OCI-LY1 (cell line): ENCODE measurements around the gene LRRC45.
A peak's percentile ranks its signal among the peaks of the same experiment; 100 is the strongest.

ENCODE experiments used
- H2AFZ ChIP-seq: fragments of 200-600 bp; sonication (generic), shearing (Covaris generic); 2 replicates; pipeline ENCODE4 v1.6.0; 2014; ENCODE audit warnings: antibody characterized with exemption, mild to moderate bottlenecking, low read length
- H3F3A ChIP-seq: fragments of 200-600 bp; sonication (generic), shearing (Covaris generic); 2 replicates; pipeline ENCODE4 v1.6.0; 2014; ENCODE audit warnings: mild to moderate bottlenecking, antibody characterized with exemption, low read length, moderate library complexity; ENCODE audit not compliant: insufficient read depth
- H3K27ac ChIP-seq: fragments of 200-600 bp; sonication (generic); 2 replicates; pipeline ENCODE4 v1.5.1; 2014; ENCODE audit warnings: low read length, mixed run types, mild to moderate bottlenecking, low read depth; ENCODE audit not compliant: poor library complexity, severe bottlenecking
- H3K27me3 ChIP-seq: fragments of 200-600 bp; sonication (generic); 2 replicates; pipeline ENCODE4 v1.6.0; 2014; ENCODE audit warnings: antibody characterized with exemption, mild to moderate bottlenecking, low read length, moderate library complexity; ENCODE audit not compliant: insufficient read depth
- H3K36me3 ChIP-seq: fragments of 200-600 bp; sonication (generic); 2 replicates; pipeline ENCODE4 v1.6.1; 2014; ENCODE audit warnings: mild to moderate bottlenecking, antibody characterized with exemption, low read length, moderate library complexity, mixed read lengths; ENCODE audit not compliant: insufficient read depth
- H3K4me1 ChIP-seq: fragments of 200-600 bp; sonication (generic); 2 replicates; pipeline ENCODE4 v1.5.1; 2014; ENCODE audit warnings: mild to moderate bottlenecking, low read length, moderate library complexity; ENCODE audit not compliant: insufficient read depth, severe bottlenecking
- H3K4me2 ChIP-seq: fragments of 200-600 bp; sonication (generic), shearing (Covaris generic); 2 replicates; pipeline ENCODE4 v1.6.1; 2014; ENCODE audit warnings: low read length
- H3K4me3 ChIP-seq: fragments of 200-600 bp; sonication (generic); 2 replicates; pipeline ENCODE4 v1.5.1; 2014; ENCODE audit warnings: low read length, low read depth, mild to moderate bottlenecking, mixed read lengths; ENCODE audit not compliant: poor library complexity, severe bottlenecking
- H3K79me2 ChIP-seq: fragments of 200-600 bp; shearing (Covaris generic); 2 replicates; pipeline ENCODE4 v1.6.1; 2016; ENCODE audit warnings: mixed run types, low read length, mixed read lengths; ENCODE audit not compliant: insufficient read depth
- H3K9ac ChIP-seq: fragments of 200-600 bp; sonication (generic), shearing (Covaris generic); 2 replicates; pipeline ENCODE4 v1.6.1; 2014; ENCODE audit warnings: mild to moderate bottlenecking, low read length, mixed read lengths
- H3K9me2 ChIP-seq: fragments of 200-600 bp; sonication (generic), shearing (Covaris generic); 2 replicates; pipeline ENCODE4 v1.6.1; 2014; ENCODE audit warnings: low read depth, mild to moderate bottlenecking, low read length, mixed read lengths
- H3K9me3 ChIP-seq: fragments of 200-600 bp; shearing (Covaris generic); 2 replicates; pipeline ENCODE4 v1.6.1; 2014; ENCODE audit warnings: low read length, mixed read lengths
- H4K20me1 ChIP-seq: fragments of 200-600 bp; sonication (generic), shearing (Covaris generic); 2 replicates; pipeline ENCODE4 v1.6.0; 2016; ENCODE audit warnings: mild to moderate bottlenecking, low read length; ENCODE audit not compliant: insufficient read depth
- EZH2 ChIP-seq: fragments of 200-600 bp; sonication (generic), shearing (Covaris generic); IDR thresholded peaks from 2 replicates; pipeline ENCODE4 v1.8.0; 2017; ENCODE audit warnings: borderline replicate concordance, mixed run types, mild to moderate bottlenecking, antibody characterized with exemption, low read length, moderate library complexity, mixed read lengths
- TF ChIP-seq, protein P1 (sequence below): fragments of 200-600 bp; sonication (generic), shearing (Covaris generic); IDR thresholded peaks from 2 replicates; pipeline ENCODE4 v1.5.1; 2017; ENCODE audit warnings: mild to moderate bottlenecking, antibody characterized with exemption, low read length, moderate library complexity, mixed read lengths

LRRC45 gene

DNA sequence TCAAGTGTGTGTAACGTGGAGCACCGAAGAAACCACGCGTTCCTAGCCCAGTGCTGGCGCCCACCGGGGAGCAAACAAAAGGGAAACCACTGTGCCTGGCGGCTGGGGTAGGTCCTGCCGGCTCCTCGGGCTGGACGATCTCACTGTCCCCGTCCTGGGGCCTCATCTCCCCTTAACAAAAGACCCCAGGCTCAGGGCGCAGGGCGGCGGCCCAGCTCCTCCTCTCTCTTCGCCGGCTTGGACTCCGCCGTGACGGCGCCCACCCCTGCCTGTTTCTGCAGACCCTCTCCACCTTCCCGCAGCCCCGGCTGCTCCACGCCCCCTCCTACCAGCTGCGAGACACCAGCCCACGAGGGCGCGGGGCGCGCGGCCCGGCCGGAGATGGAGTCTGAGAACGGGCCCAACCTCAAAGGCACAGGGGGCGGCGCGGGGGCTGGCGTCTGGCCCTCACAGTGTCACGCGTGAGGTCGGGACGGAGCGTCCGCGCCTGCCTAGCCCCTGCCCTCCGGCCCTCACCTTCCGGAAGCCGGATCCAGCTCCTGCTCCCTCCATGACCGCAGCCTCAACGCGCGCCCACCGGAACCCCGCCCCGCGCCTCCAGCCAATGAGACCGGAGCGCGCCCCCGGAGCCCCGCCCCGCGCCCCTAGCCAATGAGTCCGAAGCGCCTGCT, 660 bp upstream of the LRRC45 start, which contains the start of gene CENPX:
TSS of gene CENPX (minus strand) at position 569 of the 671 bp plus-strand sequence. CDS start at position 552, 17 bp downstream.
- Histone ChIP-seq H3K4me2 (peak within 1 kb of the TSS; percentile 100), H3K9ac (peak within 1 kb of the TSS; percentile 88), H3K9me2 (no peaks in the 10 kb centered on the region), H3K27me3 (no peaks in the 10 kb centered on the region), H3F3A (no peaks in the 10 kb centered on the region), H3K36me3 (peaks cover 12% of the 10 kb centered on the region; the same call in 1 of the 2 replicates), H3K4me1 (peaks cover 24% of the 10 kb centered on the region), H3K79me2 (no peaks in the 10 kb centered on the region), H3K27ac (peak within 1 kb of the TSS; percentile 16), H3K9me3 (no peaks in the 10 kb centered on the region), H3K4me3 (peak within 1 kb of the TSS; percentile 92), H4K20me1 (no peaks in the 10 kb centered on the region), H2AFZ (no peak within 1 kb of the TSS)
- TF ChIP-seq, protein P1, sequence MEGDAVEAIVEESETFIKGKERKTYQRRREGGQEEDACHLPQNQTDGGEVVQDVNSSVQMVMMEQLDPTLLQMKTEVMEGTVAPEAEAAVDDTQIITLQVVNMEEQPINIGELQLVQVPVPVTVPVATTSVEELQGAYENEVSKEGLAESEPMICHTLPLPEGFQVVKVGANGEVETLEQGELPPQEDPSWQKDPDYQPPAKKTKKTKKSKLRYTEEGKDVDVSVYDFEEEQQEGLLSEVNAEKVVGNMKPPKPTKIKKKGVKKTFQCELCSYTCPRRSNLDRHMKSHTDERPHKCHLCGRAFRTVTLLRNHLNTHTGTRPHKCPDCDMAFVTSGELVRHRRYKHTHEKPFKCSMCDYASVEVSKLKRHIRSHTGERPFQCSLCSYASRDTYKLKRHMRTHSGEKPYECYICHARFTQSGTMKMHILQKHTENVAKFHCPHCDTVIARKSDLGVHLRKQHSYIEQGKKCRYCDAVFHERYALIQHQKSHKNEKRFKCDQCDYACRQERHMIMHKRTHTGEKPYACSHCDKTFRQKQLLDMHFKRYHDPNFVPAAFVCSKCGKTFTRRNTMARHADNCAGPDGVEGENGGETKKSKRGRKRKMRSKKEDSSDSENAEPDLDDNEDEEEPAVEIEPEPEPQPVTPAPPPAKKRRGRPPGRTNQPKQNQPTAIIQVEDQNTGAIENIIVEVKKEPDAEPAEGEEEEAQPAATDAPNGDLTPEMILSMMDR = no peak
- TF ChIP-seq EZH2 = no peak

DNA sequence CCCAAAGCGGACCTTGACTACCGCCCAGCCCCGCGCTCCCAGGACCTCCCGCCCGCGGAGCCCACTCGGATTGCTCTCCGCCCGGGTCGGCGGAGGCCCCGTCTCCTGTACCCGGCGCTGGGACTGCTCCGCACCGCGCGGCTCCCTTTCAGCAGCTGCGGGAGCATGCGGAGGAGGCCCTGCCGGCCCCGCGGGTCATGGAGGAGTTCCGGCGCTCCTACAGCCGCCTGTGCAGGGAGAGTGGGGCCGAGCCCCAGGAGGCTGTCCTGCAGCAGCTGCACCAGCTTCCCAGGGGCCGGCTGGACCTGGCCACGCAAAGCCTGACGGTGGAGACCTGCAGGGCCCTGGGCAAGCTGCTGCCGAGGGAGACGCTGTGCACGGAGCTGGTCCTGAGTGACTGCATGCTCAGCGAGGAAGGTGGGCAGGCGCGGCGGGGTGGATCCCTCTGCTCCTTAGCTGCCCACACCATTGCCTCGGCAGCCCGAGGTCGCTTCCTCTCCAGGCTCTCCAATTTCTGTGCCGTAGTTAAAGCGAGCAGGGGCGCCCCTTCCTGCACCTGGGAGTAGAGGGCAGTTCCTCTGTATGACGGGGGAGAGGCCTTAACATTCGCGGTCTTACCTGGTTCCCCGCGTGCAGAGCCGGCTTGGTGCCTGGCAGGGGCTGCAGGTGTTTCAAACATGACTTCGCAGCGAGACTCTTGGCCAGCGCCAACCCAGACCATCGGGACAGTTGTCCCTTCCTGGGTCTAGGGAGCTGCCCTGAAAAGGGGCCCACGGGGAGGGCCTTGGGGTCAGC, 539 bp downstream of the LRRC45 start:
- no peak for TF ChIP-seq EZH2
- TF ChIP-seq, protein P1 = no peak
- no peak overlapping the region for H2AFZ ChIP-seq

DNA sequence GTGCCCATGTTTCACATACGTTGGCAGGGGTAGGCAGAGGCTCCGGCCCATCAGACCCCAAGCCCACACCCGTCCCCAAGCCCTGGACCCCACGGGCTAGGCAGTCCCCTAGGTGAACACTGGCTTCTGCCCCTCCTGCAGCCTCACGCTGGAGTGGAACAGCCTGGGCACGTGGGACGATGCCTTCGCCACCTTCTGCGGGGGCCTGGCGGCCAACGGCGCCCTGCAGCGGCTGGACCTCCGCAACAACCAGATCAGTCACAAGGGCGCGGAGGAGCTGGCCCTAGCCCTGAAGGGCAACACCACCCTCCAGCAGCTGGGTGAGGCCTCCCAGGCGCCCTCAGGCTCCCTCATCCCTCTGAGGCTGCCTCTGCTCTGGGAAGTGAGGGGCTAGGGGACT, 1.8 kb downstream of the LRRC45 start:
- H3K9ac ChIP-seq = no peak overlapping the region

More for the DNA sequence above, 539 bp downstream of the LRRC45 start:
- Histone ChIP-seq H3K27ac (no peak overlapping the region), H3K4me3 (peak overlapping the region; percentile 86), H3K9me2 (no peaks in the 10 kb centered on the region), H3F3A (no peaks in the 10 kb centered on the region), H4K20me1 (no peaks in the 10 kb centered on the region), H3K9ac (peak overlapping the region; percentile 82), H3K36me3 (peaks cover 4% of the 10 kb centered on the region; the same call in 1 of the 2 replicates), H3K27me3 (no peaks in the 10 kb centered on the region), H3K9me3 (no peaks in the 10 kb centered on the region), H3K4me2 (peak overlapping the region; percentile 89), H3K79me2 (no peaks in the 10 kb centered on the region), H3K4me1 (peaks cover 24% of the 10 kb centered on the region)

More for the DNA sequence above, 1.8 kb downstream of the LRRC45 start:
- Histone ChIP-seq H3K36me3 (peaks cover 4% of the 10 kb centered on the region; the same call in 1 of the 2 replicates), H3K79me2 (no peaks in the 10 kb centered on the region), H3K27me3 (no peaks in the 10 kb centered on the region), H3K4me1 (peaks cover 25% of the 10 kb centered on the region), H2AFZ (no peak overlapping the region), H3K9me3 (no peaks in the 10 kb centered on the region), H3K4me2 (no peak overlapping the region), H3K9me2 (no peaks in the 10 kb centered on the region), H3K4me3 (no peak overlapping the region), H3F3A (no peaks in the 10 kb centered on the region), H4K20me1 (no peaks in the 10 kb centered on the region), H3K27ac (no peak overlapping the region)
- TF ChIP-seq, protein P1 = no peak
- no peak for TF ChIP-seq EZH2
